ENCODE results near the gene HSPB6.
A peak's percentile ranks its signal among the peaks of the same experiment; 100 is the strongest.
"Not testable (repeated sequence)": the region's sequence is repeated elsewhere in the genome, so short reads cannot be mapped to it uniquely, and the experiment has no call there.

The HSPB6 gene

DNA sequence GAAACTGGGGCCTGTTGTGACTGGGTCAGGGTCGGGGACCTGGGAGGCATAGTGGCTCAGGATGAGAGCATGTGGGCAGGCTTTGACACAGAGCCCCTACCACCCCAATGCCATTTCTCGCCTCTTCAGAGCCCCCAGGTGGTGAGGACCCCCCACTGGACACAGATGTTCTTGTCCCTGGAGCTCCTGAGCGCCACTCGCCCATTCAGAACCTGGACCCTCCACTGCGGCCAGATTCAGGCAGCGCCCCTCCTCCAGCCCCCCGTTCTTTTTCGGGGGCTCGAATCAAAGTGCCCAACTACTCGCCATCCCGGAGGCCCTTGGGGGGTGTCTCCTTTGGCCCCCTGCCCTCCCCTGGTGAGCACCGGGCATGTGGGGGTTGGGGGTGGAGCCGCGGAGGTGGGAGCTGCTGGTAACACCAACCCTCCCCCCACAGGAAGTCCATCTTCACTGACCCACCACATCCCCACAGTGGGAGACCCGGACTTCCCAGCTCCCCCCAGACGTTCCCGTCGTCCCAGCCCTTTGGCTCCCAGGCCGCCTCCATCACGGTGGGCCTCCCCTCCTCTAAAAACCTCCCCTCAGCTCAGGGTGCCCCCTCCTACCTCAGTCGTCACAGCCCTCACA, 24.9 kb downstream of the HSPB6 start:
- no peak for DNase-seq (ENCODE audit: low spot score)

DNA sequence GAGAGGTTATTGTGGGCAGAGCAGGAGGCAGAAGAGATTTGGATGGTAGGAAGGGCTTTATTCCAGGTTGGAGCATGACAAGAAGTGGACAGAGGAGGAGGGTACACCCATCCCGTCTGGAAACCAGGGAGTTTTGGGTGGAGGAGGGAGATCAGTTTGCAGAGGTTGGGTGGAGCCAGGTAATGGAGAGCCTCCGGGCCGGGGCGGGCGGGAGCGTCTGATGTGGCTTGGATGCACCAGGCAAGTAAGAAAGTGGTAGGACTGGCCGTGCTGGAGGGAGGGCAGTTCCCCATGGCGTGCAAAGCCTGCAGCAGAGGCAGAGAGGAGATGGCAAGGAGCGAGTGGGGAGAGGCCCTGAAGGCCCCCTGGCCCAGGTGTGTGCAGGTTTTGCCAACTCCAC, 25.5 kb downstream of the HSPB6 start:
- DNase-seq (ENCODE audit: low spot score) = no peak

DNA sequence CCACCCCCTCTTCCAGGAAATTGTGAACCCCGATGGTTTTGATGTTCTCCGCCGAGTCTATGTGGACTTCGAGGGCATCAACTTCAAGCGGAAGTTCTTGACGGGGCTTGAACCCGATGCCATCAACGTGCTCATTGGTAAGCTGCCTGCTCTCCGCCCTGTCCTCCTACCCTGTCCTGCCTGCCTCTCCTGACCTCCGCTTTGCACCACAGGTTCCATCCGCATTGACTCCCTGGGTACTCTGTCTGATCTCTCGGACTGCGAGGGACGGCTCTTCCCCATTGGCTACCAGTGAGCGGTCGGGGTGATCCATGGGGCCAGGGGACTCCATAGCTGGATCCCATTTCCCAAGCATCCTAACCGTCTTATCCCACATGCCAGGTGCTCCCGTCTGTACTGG, 26.5 kb downstream of the HSPB6 start:
- DNase-seq (ENCODE audit: low spot score) = no peak

DNA sequence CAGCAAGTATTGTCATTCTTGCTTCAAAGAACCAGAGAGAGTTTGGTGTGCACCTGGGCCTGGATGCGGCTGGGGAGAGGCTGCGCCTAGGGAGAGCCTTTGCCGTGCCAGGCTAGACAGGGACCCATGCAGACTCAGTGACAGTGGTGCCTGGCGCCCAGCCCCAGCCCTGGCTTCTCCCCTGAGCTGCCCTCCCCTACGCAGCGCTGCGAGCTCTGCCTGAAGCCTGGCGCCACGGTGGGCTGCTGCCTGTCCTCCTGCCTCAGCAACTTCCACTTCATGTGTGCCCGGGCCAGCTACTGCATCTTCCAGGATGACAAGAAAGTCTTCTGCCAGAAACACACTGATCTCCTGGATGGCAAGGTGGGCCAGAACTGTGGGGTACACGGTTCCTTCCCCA, 27.1 kb downstream of the HSPB6 start:
- DNase-seq (ENCODE audit: low spot score) = no peak

DNA sequence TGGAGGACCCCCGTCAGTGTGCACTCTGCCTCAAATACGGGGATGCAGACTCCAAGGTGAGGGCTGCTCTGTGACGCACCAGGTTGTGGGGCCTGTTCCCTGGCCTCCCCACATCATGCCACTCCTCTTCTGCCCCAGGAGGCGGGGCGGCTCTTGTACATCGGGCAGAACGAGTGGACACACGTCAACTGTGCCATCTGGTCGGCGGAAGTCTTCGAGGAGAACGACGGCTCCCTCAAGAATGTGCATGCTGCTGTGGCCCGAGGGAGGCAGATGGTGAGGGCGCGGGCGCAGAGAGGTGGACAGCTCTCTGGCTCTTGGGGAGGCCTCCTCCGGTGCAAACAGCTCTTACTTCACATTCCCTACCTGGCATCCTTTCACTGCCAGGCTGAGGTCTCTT, 27.8 kb downstream of the HSPB6 start:
- DNase-seq (ENCODE audit: low spot score) = no peak

DNA sequence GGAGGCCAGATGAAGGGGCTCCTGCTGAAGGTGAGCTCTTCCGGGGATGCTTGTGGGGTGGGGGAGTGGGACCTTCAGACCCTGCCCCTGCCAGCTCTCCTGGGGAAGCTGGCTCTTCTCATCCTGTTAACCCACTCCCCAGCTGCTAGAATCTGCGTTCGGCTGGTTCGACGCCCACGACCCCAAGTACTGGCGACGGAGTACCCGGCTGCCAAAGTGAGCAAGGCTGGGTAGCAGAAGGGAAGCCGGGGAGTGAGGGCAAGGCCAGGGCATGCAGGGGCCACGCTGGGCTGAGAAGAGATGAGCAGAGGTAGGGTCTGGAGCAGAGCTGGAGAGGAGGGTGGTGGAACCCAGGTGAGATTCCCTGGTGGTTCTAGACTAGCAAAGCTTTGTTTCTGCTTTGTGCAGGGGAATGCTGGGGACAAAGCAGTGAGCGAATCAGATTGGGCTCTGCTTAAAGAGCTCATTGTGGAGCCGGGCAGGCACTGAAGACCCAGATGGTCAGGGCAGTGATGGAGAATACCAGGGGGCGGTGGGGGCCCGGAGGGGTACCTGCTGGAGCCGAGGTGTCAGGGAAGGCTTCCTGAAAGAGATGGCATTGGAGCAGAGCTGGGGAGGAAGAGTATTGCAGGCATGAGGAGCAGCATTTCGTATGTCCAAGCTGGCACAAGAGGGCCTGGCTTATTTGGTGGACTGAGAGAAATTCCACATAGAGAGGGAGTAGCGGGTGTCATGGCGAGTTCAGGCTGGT, 28.7 kb downstream of the HSPB6 start:
- DNase-seq (ENCODE audit: low spot score) = no peak

DNA sequence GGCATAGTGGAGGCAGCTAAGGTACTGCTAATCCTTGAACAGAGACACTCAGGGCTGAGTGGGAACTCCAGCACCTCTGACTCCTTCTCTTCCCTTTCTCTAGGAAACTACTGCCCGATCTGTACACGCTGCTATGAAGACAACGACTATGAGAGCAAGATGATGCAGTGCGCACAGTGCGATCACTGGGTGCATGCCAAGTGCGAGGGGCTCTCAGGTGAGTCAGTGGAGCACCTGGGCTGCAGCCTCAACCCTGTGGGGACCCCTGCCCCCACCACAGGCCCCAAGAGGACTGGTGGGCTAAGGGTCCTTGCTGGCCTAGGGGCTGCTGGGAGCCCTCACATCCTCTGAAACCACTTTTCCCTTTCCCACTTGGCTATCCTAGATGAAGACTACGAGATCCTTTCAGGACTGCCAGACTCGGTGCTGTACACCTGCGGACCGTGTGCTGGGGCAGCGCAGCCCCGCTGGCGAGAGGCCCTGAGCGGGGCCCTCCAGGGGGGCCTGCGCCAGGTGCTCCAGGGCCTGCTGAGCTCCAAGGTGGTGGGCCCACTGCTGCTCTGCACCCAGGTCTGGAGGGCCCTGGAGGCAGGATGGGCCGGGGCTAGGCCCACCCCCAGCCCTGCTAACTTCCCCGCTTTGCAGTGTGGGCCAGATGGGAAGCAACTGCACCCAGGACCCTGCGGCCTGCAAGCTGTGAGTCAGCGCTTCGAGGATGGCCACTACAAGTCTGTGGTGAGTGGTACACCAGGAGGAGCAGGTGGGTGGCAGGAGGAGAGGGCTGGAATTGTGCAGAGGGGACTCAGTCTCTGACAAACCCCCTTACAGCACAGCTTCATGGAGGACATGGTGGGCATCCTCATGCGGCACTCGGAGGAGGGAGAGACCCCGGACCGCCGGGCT, 29.5 kb downstream of the HSPB6 start:
- no peak for DNase-seq (ENCODE audit: low spot score)

DNA sequence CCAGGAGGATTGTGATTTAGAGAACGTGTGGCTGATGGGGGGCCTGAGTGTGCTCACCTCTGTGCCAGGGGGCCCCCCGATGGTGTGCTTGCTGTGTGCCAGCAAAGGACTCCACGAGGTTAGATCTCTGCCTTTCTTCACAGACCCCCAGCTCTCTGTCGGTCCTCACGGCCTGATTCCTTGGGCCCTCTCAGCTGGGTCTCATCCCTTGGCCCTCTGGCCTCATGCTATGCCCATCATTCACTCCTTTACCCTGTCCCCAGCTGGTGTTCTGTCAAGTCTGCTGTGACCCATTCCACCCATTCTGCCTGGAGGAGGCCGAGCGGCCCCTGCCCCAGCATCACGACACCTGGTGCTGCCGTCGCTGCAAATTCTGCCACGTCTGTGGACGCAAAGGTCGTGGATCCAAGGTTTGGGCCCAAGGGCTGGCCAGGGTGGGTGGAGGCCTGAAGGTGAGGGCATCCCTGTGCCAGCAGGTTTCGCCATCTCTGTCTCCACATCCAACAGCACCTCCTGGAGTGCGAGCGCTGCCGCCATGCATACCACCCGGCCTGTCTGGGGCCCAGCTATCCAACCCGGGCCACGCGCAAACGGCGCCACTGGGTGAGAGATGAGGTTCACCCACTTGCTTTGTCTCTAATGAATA, 31.5 kb downstream of the HSPB6 start:
- no peak for DNase-seq (ENCODE audit: low spot score)

DNA sequence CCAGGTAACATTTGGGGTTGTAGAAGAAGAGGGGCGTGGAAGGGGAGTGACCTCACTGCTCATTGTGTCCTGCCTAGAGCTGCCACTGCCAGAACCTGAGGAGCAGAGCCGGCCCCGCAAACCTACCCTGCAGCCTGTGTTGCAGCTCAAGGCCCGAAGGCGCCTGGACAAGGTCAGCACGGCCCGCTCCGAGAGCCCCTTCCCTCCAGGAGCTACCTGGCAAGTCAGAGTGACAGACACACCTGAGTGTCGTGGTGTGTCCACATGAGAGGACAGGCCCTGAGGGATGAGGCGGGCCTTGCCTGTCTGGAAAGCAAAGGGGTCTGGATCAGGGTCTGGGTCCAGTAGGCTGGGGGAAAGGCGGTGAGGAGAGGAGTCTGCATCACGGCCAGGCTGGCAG, 32.3 kb downstream of the HSPB6 start:
- DNase-seq (ENCODE audit: low spot score) = no peak

DNA sequence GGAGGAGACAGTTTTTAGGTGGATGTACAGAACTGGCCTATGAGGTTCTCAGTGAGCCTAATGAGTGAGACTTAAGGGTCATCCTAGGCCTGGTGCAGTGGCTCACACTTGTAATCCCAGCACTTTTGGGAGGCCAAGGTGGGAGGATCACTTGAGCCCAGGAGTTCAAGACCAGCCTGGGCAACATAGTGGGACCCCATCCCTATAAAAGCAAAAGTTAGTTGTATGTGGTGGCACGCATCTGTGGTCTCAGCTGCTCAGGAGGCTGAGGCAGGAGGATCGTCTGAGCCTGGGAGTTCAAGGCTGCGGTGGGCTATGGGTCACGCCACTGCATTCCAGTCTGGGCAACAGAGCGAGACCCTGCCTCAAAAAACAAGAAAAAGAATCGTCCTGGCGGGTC, 32.7 kb downstream of the HSPB6 start:
- DNase-seq (ENCODE audit: low spot score) = not testable (repeated sequence)

DNA sequence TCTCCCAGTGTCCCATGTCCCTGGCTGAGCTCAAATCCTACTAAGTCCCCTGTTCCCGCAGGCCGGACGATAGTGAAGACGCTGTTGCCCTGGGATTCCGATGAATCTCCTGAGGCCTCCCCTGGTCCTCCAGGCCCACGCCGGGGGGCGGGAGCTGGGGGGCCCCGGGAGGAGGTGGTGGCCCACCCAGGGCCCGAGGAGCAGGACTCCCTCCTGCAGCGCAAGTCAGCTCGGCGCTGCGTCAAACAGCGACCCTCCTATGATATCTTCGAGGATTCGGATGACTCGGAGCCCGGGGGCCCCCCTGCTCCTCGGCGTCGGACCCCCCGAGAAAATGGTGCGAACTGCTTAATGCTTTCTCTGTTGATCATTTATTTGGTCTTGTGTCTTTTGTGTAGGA, 33.2 kb downstream of the HSPB6 start:
- no peak for DNase-seq (ENCODE audit: low spot score)

DNA sequence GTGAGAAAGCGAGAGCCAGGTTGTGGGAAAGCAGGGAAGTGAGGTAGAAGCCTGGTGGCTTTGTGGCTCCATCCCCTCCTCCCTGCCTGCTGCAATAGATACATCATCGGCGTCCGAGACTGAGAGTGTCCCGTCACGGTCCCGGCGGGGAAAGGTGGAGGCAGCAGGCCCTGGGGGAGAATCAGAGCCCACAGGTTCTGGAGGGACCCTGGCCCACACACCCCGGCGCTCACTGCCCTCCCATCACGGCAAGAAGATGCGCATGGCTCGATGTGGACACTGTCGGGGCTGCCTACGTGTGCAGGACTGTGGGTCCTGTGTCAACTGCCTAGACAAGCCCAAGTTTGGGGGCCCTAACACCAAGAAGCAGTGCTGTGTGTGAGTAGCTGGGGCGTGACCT, 33.9 kb downstream of the HSPB6 start:
- no peak for DNase-seq (ENCODE audit: low spot score)

DNA sequence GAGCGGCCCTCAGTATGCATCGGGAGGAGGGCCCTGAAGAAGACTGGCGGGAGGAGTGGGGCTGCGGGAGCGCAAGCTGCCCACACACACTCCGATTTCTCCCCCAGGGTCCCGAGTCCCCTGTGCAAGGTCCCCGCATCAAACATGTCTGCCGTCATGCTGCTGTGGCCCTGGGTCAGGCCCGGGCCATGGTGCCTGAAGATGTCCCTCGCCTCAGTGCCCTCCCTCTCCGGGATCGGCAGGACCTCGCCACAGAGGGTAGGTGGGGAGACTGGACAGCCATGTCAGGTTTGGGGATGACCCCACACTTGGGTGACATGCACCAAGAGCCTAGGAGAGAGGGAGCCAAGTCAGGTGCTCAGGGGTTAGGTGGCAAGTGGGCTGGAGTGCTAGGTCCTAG, 34.4 kb downstream of the HSPB6 start:
- no peak for DNase-seq (ENCODE audit: low spot score)

DNA sequence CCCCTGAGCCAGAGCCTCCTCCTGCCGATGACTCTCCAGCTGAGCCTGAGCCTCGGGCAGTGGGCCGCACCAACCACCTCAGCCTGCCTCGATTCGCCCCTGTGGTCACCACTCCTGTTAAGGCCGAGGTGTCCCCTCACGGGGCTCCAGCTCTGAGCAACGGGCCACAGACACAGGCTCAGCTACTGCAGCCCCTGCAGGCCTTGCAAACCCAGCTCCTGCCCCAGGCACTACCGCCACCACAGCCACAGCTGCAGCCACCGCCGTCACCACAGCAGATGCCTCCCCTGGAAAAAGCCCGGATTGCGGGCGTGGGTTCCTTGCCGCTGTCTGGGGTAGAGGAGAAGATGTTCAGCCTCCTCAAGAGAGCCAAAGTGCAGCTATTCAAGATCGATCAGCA, 35.5 kb downstream of the HSPB6 start:
- DNase-seq (ENCODE audit: low spot score) = no peak

DNA sequence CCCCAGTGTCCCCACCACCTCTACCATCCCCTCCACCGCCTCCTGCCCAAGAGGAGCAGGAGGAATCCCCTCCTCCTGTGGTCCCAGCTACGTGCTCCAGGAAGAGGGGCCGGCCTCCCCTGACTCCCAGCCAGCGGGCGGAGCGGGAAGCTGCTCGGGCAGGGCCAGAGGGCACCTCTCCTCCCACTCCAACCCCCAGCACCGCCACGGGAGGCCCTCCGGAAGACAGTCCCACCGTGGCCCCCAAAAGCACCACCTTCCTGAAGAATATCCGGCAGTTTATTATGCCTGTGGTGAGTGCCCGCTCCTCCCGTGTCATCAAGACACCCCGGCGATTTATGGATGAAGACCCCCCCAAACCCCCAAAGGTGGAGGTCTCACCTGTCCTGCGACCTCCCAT, 36.2 kb downstream of the HSPB6 start:
- DNase-seq (ENCODE audit: low spot score) = no peak

DNA sequence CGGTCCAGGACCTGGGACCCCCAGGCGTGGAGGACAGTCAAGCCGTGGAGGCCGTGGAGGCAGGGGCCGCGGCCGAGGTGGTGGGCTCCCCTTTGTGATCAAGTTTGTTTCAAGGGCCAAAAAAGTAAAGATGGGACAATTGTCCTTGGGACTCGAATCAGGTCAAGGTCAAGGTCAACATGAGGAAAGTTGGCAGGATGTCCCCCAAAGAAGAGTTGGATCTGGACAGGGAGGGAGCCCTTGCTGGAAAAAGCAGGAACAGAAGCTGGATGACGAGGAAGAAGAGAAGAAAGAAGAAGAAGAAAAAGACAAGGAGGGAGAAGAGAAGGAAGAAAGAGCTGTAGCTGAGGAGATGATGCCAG, 36.7 kb downstream of the HSPB6 start:
- no peak for DNase-seq (ENCODE audit: low spot score)

DNA sequence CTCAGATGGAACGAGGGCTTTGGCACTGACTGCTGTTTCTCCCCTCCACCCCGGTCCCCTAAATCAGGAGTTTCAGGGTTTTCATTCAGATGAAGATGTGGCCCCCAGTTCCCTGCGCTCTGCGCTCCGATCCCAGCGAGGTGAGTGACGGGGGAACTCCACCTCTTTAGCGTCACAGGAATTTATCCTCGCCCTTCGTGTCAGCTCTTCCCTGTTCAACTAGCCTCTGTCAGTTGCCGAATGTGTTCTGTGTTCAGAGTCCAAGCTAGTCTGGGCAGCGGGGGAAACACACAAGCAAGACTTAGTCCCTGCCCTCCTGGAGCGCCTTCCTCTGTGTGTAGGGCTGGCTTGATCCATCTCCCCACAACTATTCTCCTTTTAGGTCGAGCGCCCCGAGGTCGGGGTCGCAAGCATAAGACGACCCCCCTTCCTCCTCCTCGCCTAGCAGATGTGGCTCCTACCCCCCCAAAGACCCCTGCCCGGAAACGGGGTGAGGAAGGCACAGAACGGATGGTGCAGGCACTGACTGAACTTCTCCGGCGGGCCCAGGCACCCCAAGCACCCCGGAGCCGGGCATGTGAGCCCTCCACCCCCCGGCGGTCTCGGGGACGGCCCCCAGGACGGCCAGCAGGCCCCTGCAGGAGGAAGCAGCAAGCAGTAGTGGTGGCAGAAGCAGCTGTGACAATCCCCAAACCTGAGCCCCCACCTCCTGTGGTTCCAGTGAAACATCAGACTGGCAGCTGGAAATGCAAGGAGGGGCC, 37.2 kb downstream of the HSPB6 start:
- no peak for DNase-seq (ENCODE audit: low spot score)

DNA sequence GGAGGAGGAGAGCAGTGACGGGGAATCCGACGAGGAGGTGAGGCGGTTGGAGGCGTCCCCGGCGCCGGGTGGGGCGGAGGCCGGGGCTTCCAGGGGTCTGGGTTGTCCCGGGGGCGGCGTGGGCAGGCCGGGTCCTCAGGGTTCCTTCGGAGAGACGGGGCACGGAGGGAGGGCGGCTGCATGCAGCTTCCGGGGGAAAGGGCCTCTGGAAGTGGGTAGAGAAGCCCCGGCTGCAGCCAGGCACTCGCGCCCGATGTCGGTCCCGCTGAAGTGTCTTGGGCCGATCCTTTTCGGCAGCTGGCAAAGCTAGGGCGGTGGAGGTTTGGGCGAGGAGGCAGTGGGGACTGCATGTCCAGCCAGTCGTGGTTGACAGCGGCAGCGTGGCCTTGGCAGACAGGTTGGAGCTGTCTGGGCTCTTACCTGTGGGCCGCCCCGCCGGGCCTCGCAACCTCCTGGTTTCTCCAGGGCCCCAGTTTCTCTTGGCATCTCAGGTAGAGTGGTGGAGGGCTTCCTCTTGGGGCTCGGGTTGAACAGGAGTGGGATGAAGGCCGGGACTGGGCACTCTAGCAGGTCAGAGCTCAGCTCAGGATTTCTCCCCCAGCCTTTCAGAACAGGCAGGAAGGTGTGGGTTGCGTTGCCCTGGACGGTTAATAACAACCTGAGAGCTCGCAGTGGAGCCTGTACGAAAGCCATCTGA, 38.3 kb downstream of the HSPB6 start:
- DNase-seq (ENCODE audit: low spot score) = no peak

DNA sequence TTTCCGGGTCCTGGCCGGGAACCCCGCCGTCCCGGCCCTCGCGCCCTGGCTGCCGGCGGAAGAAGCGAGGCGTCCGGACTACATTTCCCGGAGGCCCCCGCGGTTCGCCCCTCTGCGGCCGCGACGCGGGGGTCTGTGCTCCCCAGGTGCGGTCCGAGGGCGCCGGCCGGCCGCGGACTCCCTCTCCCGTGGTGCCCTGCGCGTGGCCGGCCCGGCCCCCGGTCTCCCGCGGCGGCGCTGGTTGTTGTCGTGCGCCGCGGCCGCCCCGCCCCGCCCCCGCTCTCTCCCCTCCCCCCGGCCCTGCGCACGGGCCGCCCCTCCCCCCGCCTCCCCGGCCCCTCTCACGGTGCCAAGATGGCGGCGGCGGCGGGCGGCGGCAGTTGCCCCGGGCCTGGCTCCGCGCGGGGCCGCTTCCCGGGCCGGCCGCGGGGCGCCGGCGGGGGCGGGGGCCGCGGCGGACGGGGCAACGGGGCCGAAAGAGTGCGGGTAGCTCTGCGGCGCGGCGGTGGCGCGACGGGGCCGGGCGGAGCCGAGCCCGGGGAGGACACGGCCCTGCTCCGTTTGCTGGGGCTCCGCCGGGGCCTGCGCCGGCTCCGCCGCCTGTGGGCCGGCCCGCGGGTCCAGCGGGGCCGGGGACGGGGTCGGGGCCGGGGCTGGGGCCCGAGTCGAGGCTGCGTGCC, 39.0 kb downstream of the HSPB6 start, which contains the start of gene KMT2B:
Gene KMT2B (plus strand): TSS at position 339 of the 680 bp plus-strand sequence. CDS start 16 bp downstream, at position 355.
- peak; percentile 96 for DNase-seq (ENCODE audit: low spot score)
